Skeletal muscle cell (primary cell): ENCODE data around the gene MCOLN2.
"Not testable (repeated sequence)": the region's sequence is repeated elsewhere in the genome, so short reads cannot be mapped to it uniquely, and the experiment has no call there.

Source experiments
- DNase-seq: peaks from one replicate; pipeline ENCODE4 v3.0.0-alpha.2; 2010; ENCODE audit warnings: low read depth
- H3K4me3 ChIP-seq: 2 replicates; pipeline ENCODE4 v1.5.1; 2011; ENCODE audit warnings: low read depth, mild to moderate bottlenecking, control low read depth, low read length, moderate library complexity

The MCOLN2 gene

DNA sequence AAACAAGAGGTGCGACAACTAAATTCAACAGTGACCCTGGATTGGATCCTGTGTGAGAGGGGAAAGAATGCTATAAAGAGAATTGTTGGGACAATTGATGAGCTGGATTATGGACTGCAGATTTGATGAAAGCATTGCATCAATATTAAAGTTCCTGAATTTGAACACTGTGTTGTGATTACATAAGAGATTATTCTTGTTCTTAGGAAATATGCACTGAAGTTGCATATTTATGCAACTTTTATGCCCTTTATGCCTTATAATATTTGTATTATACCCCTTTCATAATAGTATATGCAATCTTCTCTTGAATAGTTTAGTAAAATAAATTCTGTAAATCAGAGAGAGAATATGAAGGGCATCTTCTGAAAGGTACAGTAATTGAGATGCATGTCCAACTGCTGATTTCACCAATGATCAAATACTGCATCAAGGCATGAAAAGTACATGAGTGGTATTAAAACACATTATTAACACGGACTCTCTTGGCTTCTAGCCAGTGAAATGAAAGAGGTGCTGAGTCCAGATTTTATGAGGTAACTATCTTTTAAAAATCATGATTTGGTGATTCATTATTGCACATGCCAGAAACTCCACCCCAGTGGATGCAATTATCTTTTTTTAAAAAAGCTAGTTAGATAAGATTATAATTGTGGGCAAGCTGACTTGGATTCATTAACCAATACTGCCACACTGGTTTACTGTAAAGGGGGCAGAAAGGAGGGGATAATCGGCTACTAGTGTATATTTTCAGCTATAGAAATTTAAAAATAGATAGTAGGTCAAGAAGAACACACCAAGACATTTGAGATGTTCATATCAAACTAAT, 84.0 kb downstream of the MCOLN2 start:
- H3K4me3 ChIP-seq = no peak overlapping the region
- DNase-seq = no peak

DNA sequence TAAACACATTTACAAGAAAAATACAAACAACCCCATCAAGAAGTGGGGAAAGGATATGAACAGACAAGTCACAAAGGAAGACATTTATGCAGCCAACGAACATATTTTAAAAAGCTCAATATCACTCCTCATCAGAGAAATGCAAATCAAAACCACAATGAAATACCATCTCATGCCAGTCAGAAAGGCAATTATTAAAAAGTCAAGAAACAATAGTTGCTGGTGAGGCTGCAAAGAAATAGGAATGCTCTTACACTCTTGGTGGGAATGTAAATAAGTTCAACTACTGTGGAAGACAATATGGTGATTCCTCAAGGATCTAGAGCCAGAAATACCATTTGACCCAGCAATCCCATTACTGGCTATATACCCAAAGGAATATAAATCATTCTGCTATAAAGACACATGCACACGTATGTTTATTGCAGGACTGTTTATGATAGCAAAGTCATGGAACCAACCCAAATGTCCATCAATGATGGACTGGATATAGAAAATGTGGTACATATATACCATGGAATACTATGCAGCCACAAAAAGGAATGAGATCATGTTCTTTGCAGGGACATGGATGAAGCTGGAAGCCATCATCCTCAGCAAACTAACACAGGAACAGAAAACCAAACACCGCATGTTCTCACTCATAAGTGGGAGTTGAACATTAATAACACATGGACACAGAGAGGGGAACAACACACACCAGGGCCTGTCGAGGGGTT, 88.0 kb downstream of the MCOLN2 start:
- H3K4me3 ChIP-seq, DNase-seq: not testable (repeated sequence)

DNA sequence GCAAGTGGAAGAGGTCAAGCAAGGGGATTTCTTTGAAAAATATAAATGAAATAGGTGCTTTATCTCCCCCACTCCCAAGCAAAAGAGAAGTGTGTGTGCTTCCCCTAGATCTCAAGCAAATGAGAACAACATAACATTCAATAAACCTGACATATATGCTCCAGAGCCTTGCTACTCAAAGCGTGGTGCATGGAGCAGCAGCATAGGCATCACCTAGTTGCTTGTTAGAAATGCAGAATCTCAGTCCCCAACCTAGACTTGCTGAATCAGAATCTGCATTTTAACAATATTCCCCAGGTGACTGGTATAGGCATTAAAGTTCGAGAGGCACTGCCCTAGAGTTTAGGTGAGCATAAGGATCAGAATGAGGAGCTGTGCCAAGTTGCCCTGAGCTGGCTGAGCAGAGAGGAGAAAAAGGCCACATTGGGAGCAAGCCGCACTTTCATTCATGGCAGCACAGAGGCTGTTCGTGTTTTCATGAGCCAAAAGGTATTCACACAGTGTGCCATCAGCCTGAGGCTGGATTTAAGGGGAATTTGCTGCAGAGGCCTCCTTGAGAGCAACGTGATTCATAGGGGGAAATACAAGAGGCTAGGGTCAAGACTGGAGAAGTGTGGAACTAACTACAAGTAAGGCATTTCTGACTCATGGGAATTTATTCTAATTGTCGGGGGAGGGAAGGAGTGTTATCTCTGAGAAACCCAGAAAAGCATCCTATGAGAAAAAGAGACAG, 89.7 kb downstream of the MCOLN2 start:
- H3K4me3 ChIP-seq = no peak overlapping the region
- peak; percentile 26 for DNase-seq

GRCh38 chr1:84902727-84903126, 94.2 kb downstream of the MCOLN2 start:
- DNase-seq, H3K4me3 ChIP-seq: not testable (repeated sequence)

DNA sequence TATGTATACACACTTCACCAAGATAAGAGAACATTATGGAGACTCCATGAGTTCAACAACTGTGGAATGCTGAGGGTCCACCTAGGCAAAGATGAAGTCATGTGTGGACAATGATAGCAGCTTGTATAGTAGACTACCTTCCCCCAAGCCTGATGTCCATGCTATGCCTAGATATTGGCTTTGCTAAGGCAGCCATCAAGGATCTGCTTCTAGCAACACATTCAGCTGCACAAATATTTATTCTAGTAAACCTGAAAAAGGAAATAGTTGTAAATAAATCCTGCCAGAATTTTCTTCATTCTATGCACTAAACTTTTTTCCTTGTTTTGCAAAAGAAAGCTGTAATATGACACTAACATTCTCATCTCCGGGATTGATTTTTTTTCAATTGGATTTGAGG, 96.9 kb downstream of the MCOLN2 start:
- no peak for DNase-seq
- no peak overlapping the region for H3K4me3 ChIP-seq

- no peak overlapping the region for H3K4me3 ChIP-seq
- DNase-seq = no peak
Measured at GRCh38 chr1:84896279-84896678, 100.6 kb downstream of the MCOLN2 start.

GRCh38 chr1:84892705-84893618, 104.0 kb downstream of the MCOLN2 start, which contains the start of gene LPAR3:
TSS of gene LPAR3 (minus strand) at chr1:84893206. CDS start at chr1:84866120, 27,086 bp downstream.
- DNase-seq = no peak
- peak within 1 kb of the TSS; percentile 45 for H3K4me3 ChIP-seq

DNA sequence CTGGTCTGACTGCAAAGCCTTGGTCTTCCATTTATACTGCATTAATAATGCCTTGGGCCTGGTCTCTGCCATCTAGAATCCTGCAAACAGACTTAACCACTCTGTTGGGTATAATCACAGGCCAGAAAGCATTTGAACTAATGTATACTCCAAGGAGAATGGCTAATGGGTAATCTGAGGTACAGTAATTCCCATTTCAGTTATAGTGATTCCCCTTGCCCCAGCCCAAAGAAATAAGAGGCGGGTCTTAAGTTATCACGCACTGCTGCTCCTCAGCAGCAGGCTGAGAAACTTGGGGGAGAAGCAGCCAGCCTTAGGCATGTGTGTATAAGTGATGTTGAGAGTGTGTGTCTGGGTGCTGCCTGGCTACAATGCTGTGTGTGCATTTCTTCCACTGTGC, 106.3 kb downstream of the MCOLN2 start:
- no peak overlapping the region for H3K4me3 ChIP-seq
- DNase-seq = no peak

DNA sequence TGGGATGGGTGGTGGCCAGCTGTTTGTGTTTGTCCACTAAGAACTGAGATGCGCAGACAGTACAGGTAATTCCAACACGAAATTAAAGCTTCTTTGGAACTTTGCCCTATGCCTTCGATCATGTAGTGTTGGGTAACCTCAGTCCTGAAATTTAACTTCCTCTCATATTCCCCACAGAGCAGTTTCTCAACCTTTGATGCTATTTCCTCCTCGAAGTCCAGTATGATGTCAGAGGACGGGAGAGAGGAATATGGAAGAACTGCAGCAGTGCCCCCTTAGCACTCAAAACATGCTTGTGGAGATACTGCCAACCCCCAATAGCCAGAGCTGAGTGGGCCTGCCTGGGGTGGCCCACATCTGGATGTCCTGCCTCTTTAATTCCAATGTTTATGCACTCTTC, 107.5 kb downstream of the MCOLN2 start:
- no peak overlapping the region for H3K4me3 ChIP-seq
- DNase-seq = no peak

- H3K4me3 ChIP-seq = no peak overlapping the region
- no peak for DNase-seq
Measured at GRCh38 chr1:84888753-84889152, 108.2 kb downstream of the MCOLN2 start.

GRCh38 chr1:84887261-84887934, 109.5 kb downstream of the MCOLN2 start:
- DNase-seq = peak; percentile 64

DNA sequence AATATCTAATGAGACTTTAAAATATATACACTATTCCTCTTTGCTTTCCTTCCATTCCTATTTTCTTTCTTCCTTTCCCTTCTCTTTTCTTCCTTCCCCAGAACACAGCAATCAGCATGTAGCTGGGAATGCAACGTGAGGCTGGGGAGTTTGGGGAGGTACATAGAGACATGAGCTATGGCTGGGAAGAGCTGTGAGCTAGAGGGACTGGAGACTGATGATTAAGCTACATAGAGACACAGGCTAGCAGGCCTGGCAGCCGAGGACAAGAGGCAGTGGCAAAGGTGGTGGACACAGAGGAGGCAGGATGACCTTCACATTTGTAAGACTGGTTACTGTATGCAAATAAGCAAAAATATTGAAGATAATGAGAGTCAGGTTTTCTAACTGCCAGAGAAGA, 111.4 kb downstream of the MCOLN2 start:
- no peak for DNase-seq
- H3K4me3 ChIP-seq = no peak overlapping the region

More at GRCh38 chr1:84887261-84887934, 109.5 kb downstream of the MCOLN2 start:
- no peak overlapping the region for H3K4me3 ChIP-seq

DNA sequence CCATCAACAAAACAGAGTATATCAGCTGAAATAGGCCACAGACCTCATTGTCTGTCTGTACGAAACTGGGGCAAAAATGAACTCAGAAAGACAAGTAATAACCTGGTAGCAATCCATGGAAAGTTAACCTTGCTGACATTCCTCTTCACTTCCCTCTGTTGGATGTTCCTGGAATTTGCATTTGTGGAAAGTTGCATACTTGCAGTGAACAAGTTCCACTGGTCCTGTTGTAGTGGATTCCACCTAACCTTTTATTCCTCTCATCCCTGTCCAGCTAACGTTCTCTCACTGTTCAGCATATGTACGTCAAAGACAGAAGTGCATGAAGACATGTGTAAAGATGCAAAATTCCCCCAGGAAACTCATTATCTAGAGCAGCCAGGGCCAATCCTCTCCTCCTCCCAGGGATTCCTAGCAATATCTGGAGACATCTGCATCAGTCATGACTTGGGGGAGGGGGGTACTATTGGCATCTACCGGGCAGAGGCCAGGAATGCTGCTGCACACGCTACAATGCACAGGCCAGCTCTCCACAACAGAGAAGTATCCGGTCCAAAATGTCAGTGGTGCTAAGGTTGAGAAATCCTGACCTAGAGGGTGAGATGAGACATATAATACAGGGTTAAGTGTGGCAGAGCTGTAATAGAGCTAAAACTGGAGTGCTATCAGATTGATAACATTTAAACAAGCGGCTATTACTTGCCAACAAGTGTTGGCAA, 112.1 kb downstream of the MCOLN2 start:
- no peak for DNase-seq

DNA sequence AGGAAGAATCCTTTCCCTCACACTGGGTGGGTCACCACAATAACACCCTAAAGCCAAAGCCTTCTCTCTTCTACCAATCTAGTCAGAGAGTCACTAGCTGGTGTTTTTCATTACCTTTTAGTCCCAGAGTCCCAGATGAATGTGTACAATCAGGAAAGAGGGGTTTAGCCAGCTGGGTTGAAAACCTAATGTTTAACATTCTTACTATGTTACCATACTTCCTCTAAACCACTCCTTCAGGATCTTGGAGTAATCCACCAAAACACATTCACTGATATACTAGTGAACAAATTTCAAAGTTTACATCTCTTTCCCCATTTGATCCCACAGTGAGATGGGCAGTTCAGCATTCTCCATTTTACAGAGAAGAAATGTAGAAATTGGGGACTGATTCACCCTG, 113.6 kb downstream of the MCOLN2 start:
- H3K4me3 ChIP-seq = no peak overlapping the region
- no peak for DNase-seq

More for the DNA sequence above, 112.1 kb downstream of the MCOLN2 start:
- H3K4me3 ChIP-seq = no peak overlapping the region

GRCh38 chr1:84877592-84877991, 119.3 kb downstream of the MCOLN2 start:
- no peak overlapping the region for H3K4me3 ChIP-seq
- no peak for DNase-seq

DNA sequence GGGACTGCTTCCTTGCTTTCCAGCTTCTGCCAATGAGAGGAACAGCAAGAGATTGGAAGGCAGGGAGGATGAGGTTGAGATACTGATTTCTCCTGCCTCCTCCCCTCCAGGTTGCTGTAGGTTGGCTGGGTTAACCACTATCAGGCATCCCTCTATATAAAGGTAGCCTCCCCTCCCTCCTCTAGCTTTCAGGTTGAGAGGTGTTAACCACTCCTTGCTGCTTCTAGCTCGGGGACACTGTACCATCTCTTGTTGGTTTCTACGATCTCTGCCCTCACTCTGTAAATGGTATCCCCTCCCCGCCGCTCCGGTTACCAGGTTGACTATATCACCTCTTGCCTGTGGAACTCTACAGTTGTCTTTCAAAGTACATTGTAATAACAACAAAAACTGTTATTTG, 120.6 kb downstream of the MCOLN2 start:
- no peak overlapping the region for H3K4me3 ChIP-seq
- DNase-seq = no peak
